H1 (cell line): ENCODE data around the gene GDPD4. TPM values are rescaled to one million over a fixed set of nuclear protein-coding genes. Genes with fewer than 3 reads are reported as not detected.

Experiments used
- CTCF ChIA-PET: fragments of 300-600 bp; sonication (Branson Sonifier 250); formaldehyde crosslinking; loops from one replicate; lab custom pipeline; 2021; ENCODE audit not compliant: partially characterized antibody; lab: Charles Lee
- POLR2A ChIA-PET: fragments of 300-600 bp; sonication (Branson Sonifier 250); formaldehyde crosslinking; loops from one replicate; lab custom pipeline; 2021; ENCODE audit warnings: inconsistent platforms; ENCODE audit not compliant: partially characterized antibody; lab: Charles Lee
- DNase-seq, 2 experiments: peaks; one replicate each; pipeline versions ENCODE4 v3.0.0 to v3.0.0-alpha.2; 2010 to 2022; ENCODE audit warnings: low spot score in 2 of 2, low read depth in 1 of 2, mixed read lengths in 1 of 2
- FAIRE-seq: peaks from 2 replicates; lab custom pipeline; 2011; peaks lifted over from hg19 to GRCh38; lab: Jason Lieb, UNC
- H2AFZ ChIP-seq: 2 replicates; pipeline ENCODE4 v1.8.1; 2012; ENCODE audit warnings: low read length, inconsistent platforms
- H2AK5ac ChIP-seq: 2 replicates; pipeline ENCODE4 v1.6.1; 2013; ENCODE audit warnings: low read depth, low read length
- H2BK120ac ChIP-seq: replicated peaks from 2 replicates; pipeline ENCODE3; 2013; ENCODE audit warnings: low read depth, low read length, inconsistent platforms
- H2BK12ac ChIP-seq: 2 replicates; pipeline ENCODE4 v1.6.1; 2013; ENCODE audit warnings: low read depth, low read length
- H2BK15ac ChIP-seq: 2 replicates; pipeline ENCODE4 v1.6.1; 2013; ENCODE audit warnings: low read length
- H2BK20ac ChIP-seq: 2 replicates; pipeline ENCODE4 v1.6.1; 2013; ENCODE audit warnings: low read length
- H2BK5ac ChIP-seq: 2 replicates; pipeline ENCODE4 v1.6.1; 2013; ENCODE audit warnings: low read depth, low read length
- H3K14ac ChIP-seq: 2 replicates; pipeline ENCODE4 v1.6.1; 2013; ENCODE audit warnings: inconsistent platforms; ENCODE audit not compliant: insufficient read length
- H3K18ac ChIP-seq: 2 replicates; pipeline ENCODE4 v1.6.1; 2013; ENCODE audit warnings: low read length; ENCODE audit errors: extremely low read depth
- H3K23ac ChIP-seq: 2 replicates; pipeline ENCODE4 v1.6.1; 2013; ENCODE audit warnings: inconsistent platforms; ENCODE audit not compliant: insufficient read length
- H3K23me2 ChIP-seq: 2 replicates; pipeline ENCODE4 v1.6.1; 2013; ENCODE audit warnings: low read depth, low read length
- H3K27ac ChIP-seq: 2 replicates; pipeline ENCODE4 v1.6.1; 2011; ENCODE audit warnings: low read depth, low read length, inconsistent platforms
- H3K27me3 ChIP-seq, 4 experiments: replicated peaks in 1 of 4; 1 replicate in 1 of 4; 2 replicates in 3 of 4; pipeline versions ENCODE4 v1.6.1 to v1.8.1; 2011 to 2013; ENCODE audit warnings: low read length in 3 of 4, mild to moderate bottlenecking in 3 of 4, inconsistent platforms in 2 of 4, mixed read lengths in 2 of 4, moderate library complexity in 1 of 4; ENCODE audit not compliant: control insufficient read depth in 3 of 4, insufficient read depth in 3 of 4; ENCODE audit errors: extremely low read depth in 1 of 4
- H3K36me3 ChIP-seq, 4 experiments: 2 replicates each; pipeline versions ENCODE4 v1.6.1 to v1.8.1; 2011 to 2013; ENCODE audit warnings: mild to moderate bottlenecking in 4 of 4, low read length in 3 of 4, moderate library complexity in 2 of 4, control low read depth in 1 of 4, inconsistent platforms in 1 of 4; ENCODE audit not compliant: insufficient read depth in 4 of 4, control insufficient read depth in 2 of 4
- H3K4ac ChIP-seq: replicated peaks from 2 replicates; pipeline ENCODE3; 2013; ENCODE audit warnings: low read length, low read depth, mixed read lengths, inconsistent platforms; ENCODE audit not compliant: insufficient read length
- H3K4me1 ChIP-seq, 4 experiments: replicated peaks in 1 of 4; 1 replicate in 1 of 4; 2 replicates in 3 of 4; pipeline versions ENCODE4 v1.6.1 to v1.8.1; 2011 to 2013; ENCODE audit warnings: low read length in 3 of 4, inconsistent platforms in 2 of 4, mixed read lengths in 1 of 4; ENCODE audit not compliant: insufficient read depth in 4 of 4, control insufficient read depth in 3 of 4
- H3K4me2 ChIP-seq, 2 experiments: 2 replicates each; pipeline versions ENCODE4 v1.6.1 to v1.8.1; 2011 to 2013; ENCODE audit warnings: low read depth in 2 of 2, low read length in 2 of 2, control low read depth in 1 of 2, inconsistent platforms in 1 of 2, mild to moderate bottlenecking in 1 of 2; ENCODE audit not compliant: insufficient read depth in 1 of 2
- H3K4me3 ChIP-seq, 4 experiments: fragments of 200-600, 300-600 bp in 1 of 4; sonication (generic), shearing (Covaris generic), sonication (Bioruptor Twin) in 1 of 4; 2 replicates each; pipeline versions ENCODE4 v1.5.1 to v1.8.1; 2011 to 2016; ENCODE audit warnings: low read length in 4 of 4, low read depth in 3 of 4, control low read depth in 2 of 4, inconsistent platforms in 2 of 4, mild to moderate bottlenecking in 2 of 4, mixed read lengths in 1 of 4, moderate library complexity in 1 of 4; ENCODE audit not compliant: insufficient read depth in 2 of 4; ENCODE audit errors: extremely low read depth in 1 of 4
- H3K56ac ChIP-seq: replicated peaks from 2 replicates; pipeline ENCODE3; 2013; ENCODE audit warnings: low read depth, mild to moderate bottlenecking, mixed read lengths, low read length, inconsistent platforms; ENCODE audit not compliant: insufficient read length
- H3K79me1 ChIP-seq: 2 replicates; pipeline ENCODE4 v1.6.1; 2013; ENCODE audit warnings: low read depth, low read length, control low read depth
- H3K79me2 ChIP-seq, 2 experiments: 2 replicates each; pipeline versions ENCODE4 v1.6.1 to v1.8.1; 2012 to 2013; ENCODE audit warnings: low read length in 2 of 2, mild to moderate bottlenecking in 2 of 2, inconsistent platforms in 1 of 2; ENCODE audit not compliant: insufficient read depth in 2 of 2, control insufficient read depth in 1 of 2
- H3K9ac ChIP-seq, 4 experiments: replicated peaks in 1 of 4; 1 replicate in 1 of 4; 2 replicates in 3 of 4; pipeline versions ENCODE4 v1.6.1 to v1.8.1; 2011 to 2013; ENCODE audit warnings: low read depth in 3 of 4, low read length in 3 of 4, control low read depth in 2 of 4, mild to moderate bottlenecking in 2 of 4, moderate library complexity in 2 of 4, inconsistent platforms in 1 of 4; ENCODE audit errors: extremely low read depth in 1 of 4
- H3K9me3 ChIP-seq, 2 experiments: 2 replicates each; pipeline versions ENCODE4 v1.6.1 to v1.8.1; 2012 to 2013; ENCODE audit warnings: mild to moderate bottlenecking in 2 of 2, moderate library complexity in 2 of 2, control low read depth in 1 of 2, inconsistent platforms in 1 of 2, low read depth in 1 of 2, low read length in 1 of 2, mixed read lengths in 1 of 2; ENCODE audit not compliant: insufficient read depth in 2 of 2
- H4K20me1 ChIP-seq, 2 experiments: replicated peaks in 1 of 2; 2 replicates each; pipeline versions ENCODE3 to v1.8.1; 2011 to 2013; ENCODE audit warnings: inconsistent platforms in 2 of 2, low read length in 2 of 2, mild to moderate bottlenecking in 1 of 2; ENCODE audit not compliant: insufficient read depth in 2 of 2, control insufficient read depth in 1 of 2
- H4K5ac ChIP-seq: 2 replicates; pipeline ENCODE4 v1.6.1; 2013; ENCODE audit warnings: low read length, low read depth, mixed read lengths, inconsistent platforms; ENCODE audit not compliant: insufficient read length
- H4K8ac ChIP-seq: 2 replicates; pipeline ENCODE4 v1.8.0; 2013; ENCODE audit warnings: mild to moderate bottlenecking, moderate library complexity, low read length, inconsistent platforms; ENCODE audit not compliant: insufficient read depth; ENCODE audit errors: extremely low read depth
- H4K91ac ChIP-seq: replicated peaks from 2 replicates; pipeline ENCODE3; 2013; ENCODE audit warnings: low read length, mixed read lengths, inconsistent platforms; ENCODE audit not compliant: insufficient read length
- RFX5 ChIP-seq: IDR thresholded peaks from 2 replicates; pipeline ENCODE4 v1.6.1; 2011; ENCODE audit warnings: low read depth, low read length, improper control_type of control experiment, borderline replicate concordance
- SAP30 ChIP-seq: fragments of 300-600 bp; sonication (generic); IDR thresholded peaks from 2 replicates; pipeline ENCODE4 v1.7.1; 2012; ENCODE audit warnings: low read length, moderate library complexity, mild to moderate bottlenecking, inconsistent platforms; ENCODE audit not compliant: insufficient read depth, insufficient replicate concordance
- SP1 ChIP-seq: IDR thresholded peaks from 2 replicates; pipeline ENCODE4 v1.6.1; 2011; ENCODE audit warnings: low read depth, low read length
- WGBS, 2 experiments: shearing (Covaris generic) in 1 of 2; methylation state at CpG; one replicate each; pipeline versions ENCODE4 v1.1.6 to v1.1.7; 2013 to 2015; ENCODE audit warnings: low lambda C conversion rate in 2 of 2, mixed read lengths in 2 of 2, inconsistent platforms in 1 of 2, low coverage in 1 of 2, missing lambda C conversion rate in 1 of 2; ENCODE audit not compliant: insufficient replicate concordance in 2 of 2, insufficient coverage in 1 of 2, insufficient read length in 1 of 2; ENCODE audit errors: extremely low coverage in 1 of 2, missing lambda C conversion rate in 1 of 2; 5-methylcytosine and 5-hydroxymethylcytosine counted together
- polyA plus RNA-seq, 7 experiments: library from polyadenylated mRNA; depleted of rRNA in 3 of 7; stranded (reverse) in 5 of 7; unstranded in 2 of 7; fragments of >200 nt in 5 of 7; fragments of 200-250 nt in 2 of 7; gene quantifications; 1 replicate in 5 of 7; 2 replicates in 1 of 7; 4 replicates in 1 of 7; pipeline versions ENCODE4 v1.2.1 to v1.2.3, GENCODE V29; 2011 to 2013; ENCODE audit warnings: missing spikeins in 2 of 7, mixed read lengths in 2 of 7
- total RNA-seq: library from RNA; stranded (reverse); fragmentation: NEBNext Ultra II Directional; extraction: Animal tissue kit (Norgen Biotek cat#: 25700); gene quantifications from 2 replicates; pipeline ENCODE4 v1.2.1, GENCODE V29; 2021

GDPD4 gene
- total and polyA plus RNA-seq, 2 of the 8 experiments (the other 6 are each of a cell fraction or from before 2014, with no cell fraction given) = not detected

DNA sequence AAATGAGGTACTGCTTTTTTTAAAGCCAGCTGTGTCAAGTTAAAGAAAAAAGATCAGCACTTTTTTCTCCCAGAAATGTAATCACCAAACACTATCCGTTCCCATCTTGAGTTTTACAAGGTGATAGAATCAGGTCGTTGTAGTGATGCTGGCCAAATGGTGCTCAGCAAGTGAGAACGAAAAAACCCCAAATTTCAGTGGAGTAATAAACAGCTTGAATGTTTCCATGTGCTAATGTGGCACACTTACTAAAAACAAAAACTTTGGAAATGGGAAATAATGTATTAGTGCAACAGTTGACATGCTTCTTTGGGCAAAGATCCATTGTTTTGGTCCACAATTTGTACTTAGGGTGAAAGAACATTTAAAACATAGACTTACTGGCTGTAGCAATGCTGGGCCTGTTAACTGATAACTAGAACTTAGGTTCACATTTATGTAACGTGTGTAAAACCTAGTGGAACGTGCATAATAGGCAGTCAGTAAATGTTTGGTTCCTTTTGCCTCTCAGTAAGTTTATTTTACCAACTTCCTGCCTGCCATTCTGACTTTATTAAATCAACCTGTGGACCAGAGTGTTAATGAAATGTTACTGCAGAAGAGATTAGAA, 15.4 kb upstream of the GDPD4 start:
- CTCF ChIA-PET = interaction anchor here (0.6 to 1.5 kb wide), 2 partner anchors 12 to 37 kb away, joined by 3 read pairs; no protein-coding TSS in a partner anchor
- H3K79me2 ChIP-seq = no peaks in the 10 kb centered on the region
- peaks cover 0 to 1% (median 0%) of the 10 kb centered on the region in 4 experiments; a peak in 2 of 7 replicates for H3K27me3 ChIP-seq
- H3K14ac ChIP-seq = no peak overlapping the region
- no peak for DNase-seq
- H4K20me1 ChIP-seq = no peaks in the 10 kb centered on the region
- H3K18ac ChIP-seq = no peak overlapping the region
- H2AK5ac ChIP-seq = no peak overlapping the region
- no peak overlapping the region for H2BK20ac ChIP-seq
- H3K4me3 ChIP-seq = no peak overlapping the region
- H3K9ac ChIP-seq = no peak overlapping the region
- no peaks in the 10 kb centered on the region for H3K23me2 ChIP-seq
- no peaks in the 10 kb centered on the region; a peak in 1 of 8 replicates for H3K36me3 ChIP-seq
- no peak overlapping the region for H3K23ac ChIP-seq
- H3K27ac ChIP-seq = no peak overlapping the region
- no peaks in the 10 kb centered on the region for H3K4me1 ChIP-seq
- no peak overlapping the region for H3K4me2 ChIP-seq
- 85% methylated on average over 5 of the region's 5 CpGs; no CpG with 5 or more reads in 1 of the 2 experiments for WGBS, 2 experiments
- H3K4ac ChIP-seq = no peak overlapping the region
- no peaks in the 10 kb centered on the region for H3K9me3 ChIP-seq
- no peak overlapping the region for H4K91ac ChIP-seq
- no peak for FAIRE-seq
- no peak overlapping the region for H3K56ac ChIP-seq
- H3K79me1 ChIP-seq = no peaks in the 10 kb centered on the region
- H2BK12ac ChIP-seq = no peak overlapping the region
- H4K5ac ChIP-seq = no peak overlapping the region
- no peak overlapping the region for H2BK120ac ChIP-seq
- no peak overlapping the region for H2AFZ ChIP-seq
- no peak overlapping the region for H2BK15ac ChIP-seq
- POLR2A ChIA-PET = no interaction called here
- no peak overlapping the region for H2BK5ac ChIP-seq
- H4K8ac ChIP-seq = no peak overlapping the region
- TF ChIP-seq SP1 = no peak
- TF ChIP-seq SAP30 = no peak
- TF ChIP-seq RFX5 = no peak
